ENCODE results near the gene GGN.

- TF ChIP-seq CTCF (IDR thresholded peaks at IDR 0.05; ENCODE audit: poor library complexity) = no peak
- no peak for TF ChIP-seq EZH2 (IDR thresholded peaks at IDR 0.05; ENCODE audit: borderline replicate concordance)
Observed at GRCh38 chr19:38412491-38412890, 24.7 kb upstream of the GGN start.

Data from hepatocyte (in vitro differentiated cells).